ENCODE measurements around the gene GGTLC3.
"Not testable (repeated sequence)": the region's sequence is repeated elsewhere in the genome, so short reads cannot be mapped to it uniquely, and the experiment has no call there.

Gene GGTLC3

DNA sequence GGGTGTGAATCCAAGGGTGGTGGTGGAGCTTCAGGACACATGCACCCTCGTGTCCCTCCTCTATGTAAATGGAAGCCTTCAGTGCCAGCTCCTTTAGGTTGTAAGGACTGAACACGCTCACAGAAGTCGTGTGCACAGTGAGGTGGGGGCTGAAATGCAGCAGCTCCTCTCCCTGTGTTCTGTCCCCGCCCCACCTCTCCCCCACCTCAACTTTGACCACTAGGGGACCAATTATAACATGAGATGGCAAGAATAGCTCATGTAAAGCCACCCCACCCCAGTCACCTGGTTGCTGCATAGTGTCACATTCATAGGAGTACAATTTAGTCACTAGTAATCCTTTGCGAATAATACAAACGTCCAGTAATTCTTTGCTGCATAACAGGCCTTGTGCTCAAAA, 4.8 kb upstream of the GGTLC3 start:
- DNase-seq (ENCODE audit: low read depth in 1 of 2, low spot score in 1 of 2) = not testable (repeated sequence)

DNA sequence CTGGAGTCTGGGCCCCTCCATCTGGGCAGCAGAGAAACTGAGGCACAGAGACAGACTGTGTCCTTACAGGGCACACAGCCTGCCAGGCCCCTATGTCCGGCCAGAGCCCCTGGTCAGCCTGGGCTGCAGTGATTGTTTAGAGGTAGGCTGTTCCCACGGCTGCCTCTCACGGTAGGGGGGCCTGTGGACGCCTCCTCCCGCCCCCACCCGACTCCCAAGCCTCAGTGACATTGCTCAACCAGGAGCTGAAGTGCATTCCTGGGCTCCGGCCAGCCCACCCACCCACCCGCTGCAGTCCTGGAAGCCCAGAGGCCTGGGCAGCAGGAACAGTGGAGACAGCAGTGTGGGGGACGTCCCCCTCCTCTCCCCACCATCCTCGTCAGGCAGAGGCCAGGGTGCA, 4.5 kb downstream of the GGTLC3 start:
- DNase-seq (ENCODE audit: low read depth in 1 of 2, low spot score in 1 of 2) = not testable (repeated sequence)

DNA sequence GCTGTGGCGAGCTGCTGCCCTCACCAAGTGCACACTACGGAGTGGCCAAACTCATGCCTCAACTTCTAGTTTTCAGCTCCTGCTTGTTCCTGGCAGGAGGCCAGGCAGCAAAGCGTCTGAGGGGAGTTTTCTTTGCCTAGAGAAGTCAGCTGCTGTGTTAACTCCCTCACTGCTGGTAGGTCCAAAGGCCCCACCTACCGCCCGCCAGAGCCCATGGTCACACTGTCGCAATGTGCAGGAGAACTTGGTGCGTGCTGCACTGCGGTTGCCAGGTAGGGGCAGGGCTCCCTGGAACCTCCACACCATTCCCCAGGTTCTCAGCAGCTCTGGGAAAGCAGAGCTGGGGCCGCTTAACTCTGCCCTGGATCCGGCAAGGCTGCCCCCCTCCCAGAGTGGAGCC, 5.6 kb downstream of the GGTLC3 start:
- not testable (repeated sequence) for DNase-seq (ENCODE audit: low read depth in 1 of 2, low spot score in 1 of 2)

DNA sequence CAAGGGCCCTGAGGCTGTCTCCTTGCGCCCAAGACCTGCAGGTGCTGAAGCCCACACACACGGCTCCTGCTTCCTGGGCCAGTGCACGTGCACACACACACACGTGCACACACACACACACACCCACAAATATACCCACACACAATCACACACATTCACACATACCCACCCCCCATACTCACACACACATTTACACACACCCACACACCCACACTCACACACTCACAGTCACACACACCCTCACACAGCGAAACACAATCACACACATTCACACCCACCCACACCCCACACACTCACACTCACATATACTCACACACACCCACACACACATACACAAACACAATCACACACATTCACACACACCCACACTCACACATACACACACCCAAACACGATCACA, 6.6 kb downstream of the GGTLC3 start:
- DNase-seq (ENCODE audit: low read depth in 1 of 2, low spot score in 1 of 2) = not testable (repeated sequence)

DNA sequence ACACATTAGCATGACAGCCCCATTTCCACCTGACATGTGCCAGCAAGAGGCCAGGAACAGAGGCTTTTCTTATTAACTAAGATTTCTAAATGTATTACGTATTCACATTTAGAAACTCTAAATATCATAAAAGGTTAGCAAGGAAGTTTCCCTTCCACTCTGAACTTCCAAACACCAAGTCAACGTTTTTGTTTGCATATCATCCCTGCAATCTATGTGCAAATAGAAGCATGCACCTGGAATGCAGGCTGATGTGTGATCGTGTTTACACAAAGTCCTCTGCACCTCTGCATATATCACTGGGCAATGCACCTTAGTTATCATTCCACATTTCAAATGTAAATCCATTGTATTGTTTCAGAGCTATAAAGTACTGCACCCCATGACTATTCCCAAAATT, 21.7 kb downstream of the GGTLC3 start:
- not testable (repeated sequence) for DNase-seq (ENCODE audit: low read depth in 1 of 2, low spot score in 1 of 2)

Measured in activated T-helper 1 cell treated with anti-CD3 and anti-CD28 coated beads, Interleukin-2, amount 50 U/mL, for 16 hours (primary cell).